ENCODE measurements around the gene ZWILCH. TPM values are rescaled to one million over a fixed set of nuclear protein-coding genes. Genes with fewer than 3 reads are reported as not detected.

ZWILCH gene
- total and polyA plus RNA-seq, 9 of the 15 experiments (the other 6 are each of a cell fraction or from before 2014, with no cell fraction given) = 32.8 to 94.2 (median 52.1) TPM

- TF ChIP-seq ZNF197 (CRISPR knock-in tag; IDR thresholded peaks at IDR 0.05; ENCODE audit: low read depth) = 0 out of 2 replicates have a peak, but pooled peaks have one; percentile 67
- TF ChIP-seq NCOR1 (IDR thresholded peaks at IDR 0.05) = peak; percentile 41
- TF ChIP-seq PTTG1 (tag; IDR thresholded peaks at IDR 0.05; ENCODE audit: low read depth) = no peak
- TF ChIP-seq SAFB2 (IDR thresholded peaks at IDR 0.05; ENCODE audit: borderline replicate concordance, low read depth, low read length, severe bottlenecking) = no peak
- TF ChIP-seq RAD51 (IDR thresholded peaks at IDR 0.05; ENCODE audit: borderline replicate concordance, low read depth) = 0 out of 2 replicates have a peak, but pooled peaks have one; percentile 18
- 0 out of 2 replicates have a peak, but pooled peaks have one; percentile 14 for TF ChIP-seq HDGF (IDR thresholded peaks at IDR 0.05)
- TF ChIP-seq POU5F1 (IDR thresholded peaks at IDR 0.05; ENCODE audit: borderline replicate concordance, low read depth, low read length, partially characterized antibody) = no peak
- no peak for TF ChIP-seq TGIF2 (CRISPR knock-in tag; IDR thresholded peaks at IDR 0.05)
- peak; percentile 68 for TF ChIP-seq TAF9B (IDR thresholded peaks at IDR 0.05; ENCODE audit: partially characterized antibody)
- TF ChIP-seq ELK1 (CRISPR knock-in tag; IDR thresholded peaks at IDR 0.05) = no peak
- TF ChIP-seq, protein P1, sequence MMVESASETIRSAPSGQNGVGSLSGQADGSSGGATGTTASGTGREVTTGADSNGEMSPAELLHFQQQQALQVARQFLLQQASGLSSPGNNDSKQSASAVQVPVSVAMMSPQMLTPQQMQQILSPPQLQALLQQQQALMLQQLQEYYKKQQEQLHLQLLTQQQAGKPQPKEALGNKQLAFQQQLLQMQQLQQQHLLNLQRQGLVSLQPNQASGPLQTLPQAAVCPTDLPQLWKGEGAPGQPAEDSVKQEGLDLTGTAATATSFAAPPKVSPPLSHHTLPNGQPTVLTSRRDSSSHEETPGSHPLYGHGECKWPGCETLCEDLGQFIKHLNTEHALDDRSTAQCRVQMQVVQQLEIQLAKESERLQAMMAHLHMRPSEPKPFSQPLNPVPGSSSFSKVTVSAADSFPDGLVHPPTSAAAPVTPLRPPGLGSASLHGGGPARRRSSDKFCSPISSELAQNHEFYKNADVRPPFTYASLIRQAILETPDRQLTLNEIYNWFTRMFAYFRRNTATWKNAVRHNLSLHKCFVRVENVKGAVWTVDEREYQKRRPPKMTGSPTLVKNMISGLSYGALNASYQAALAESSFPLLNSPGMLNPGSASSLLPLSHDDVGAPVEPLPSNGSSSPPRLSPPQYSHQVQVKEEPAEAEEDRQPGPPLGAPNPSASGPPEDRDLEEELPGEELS (CRISPR knock-in tag; IDR thresholded peaks at IDR 0.05; ENCODE audit: borderline replicate concordance) = peak; percentile 86; the same call in 1 of the 2 replicates
- peak; percentile 51; the same call in 1 of the 2 replicates for TF ChIP-seq BACH1 (tag; IDR thresholded peaks at IDR 0.05)
- peak; percentile 30 for TF ChIP-seq BRD9 (IDR thresholded peaks at IDR 0.05; ENCODE audit: low read depth, partially characterized antibody)
- peak; percentile 84 for TF ChIP-seq MAX (CRISPR knock-in tag; IDR thresholded peaks at IDR 0.05)
- peak; percentile 96 for TF ChIP-seq FOXK1 (CRISPR knock-in tag; IDR thresholded peaks at IDR 0.05; ENCODE audit: borderline replicate concordance)
- TF ChIP-seq ZNF274 (IDR thresholded peaks at IDR 0.05; ENCODE audit: borderline replicate concordance, low read depth, low read length) = no peak
- TF ChIP-seq CC2D1A (IDR thresholded peaks at IDR 0.05) = peak; percentile 76; the same call in 1 of the 2 replicates
- no peak for TF ChIP-seq HIVEP1 (CRISPR knock-in tag; IDR thresholded peaks at IDR 0.05)
- no peak for TF ChIP-seq TCF3 (CRISPR knock-in tag; IDR thresholded peaks at IDR 0.05)
- no peak; the same call in 1 of the 2 replicates for TF ChIP-seq ZBTB2 (IDR thresholded peaks at IDR 0.05)
- TF ChIP-seq MXI1 (IDR thresholded peaks at IDR 0.05; ENCODE audit: low read depth, low read length) = peak; percentile 81
- peak in 1 of 2 experiments; percentile 97; a peak in 2 of 4 replicates for TF ChIP-seq HDAC1 (IDR thresholded peaks at IDR 0.05)
- peak; percentile 97 for TF ChIP-seq ESRRA (IDR thresholded peaks at IDR 0.05; ENCODE audit: borderline replicate concordance, low read depth)
These were observed 7.3 kb upstream of the ZWILCH start, which contains the start of gene SNAPC5 (continued) for GRCh38 chr15:66497502-66498455.
